Neuronal stem cell (in vitro differentiated cells): ENCODE measurements around the gene CFAP221.

Experiments
- DNase-seq: peaks from one replicate; pipeline ENCODE4 v3.0.0-alpha.2; 2013; ENCODE audit warnings: low spot score
- H2AFZ ChIP-seq: one replicate; pipeline ENCODE4 v1.6.1; 2013; ENCODE audit warnings: mild to moderate bottlenecking, low read length, inconsistent platforms
- H2AK5ac ChIP-seq: 2 replicates; pipeline ENCODE4 v1.6.1; 2013; ENCODE audit warnings: low read depth, mild to moderate bottlenecking, inconsistent platforms, low read length, moderate library complexity, mixed read lengths
- H2BK120ac ChIP-seq: 2 replicates; pipeline ENCODE4 v1.6.1; 2013; ENCODE audit warnings: low read depth, mild to moderate bottlenecking, inconsistent platforms, low read length, moderate library complexity, mixed read lengths
- H2BK12ac ChIP-seq: one replicate; pipeline ENCODE4 v1.6.1; 2013; ENCODE audit warnings: low read length, inconsistent platforms
- H2BK15ac ChIP-seq: 2 replicates; pipeline ENCODE4 v1.6.1; 2013; ENCODE audit warnings: mild to moderate bottlenecking, low read length, inconsistent platforms, mixed read lengths
- H2BK5ac ChIP-seq: one replicate; pipeline ENCODE4 v1.6.1; 2013; ENCODE audit warnings: inconsistent platforms, mild to moderate bottlenecking, low read length, moderate library complexity
- H3K14ac ChIP-seq: one replicate; pipeline ENCODE4 v1.6.1; 2013; ENCODE audit warnings: low read length, inconsistent platforms
- H3K18ac ChIP-seq: 2 replicates; pipeline ENCODE4 v1.6.1; 2013; ENCODE audit warnings: low read length, inconsistent platforms
- H3K23ac ChIP-seq: 2 replicates; pipeline ENCODE4 v1.6.1; 2013; ENCODE audit warnings: low read depth, mild to moderate bottlenecking, mixed read lengths, low read length, inconsistent platforms; ENCODE audit not compliant: poor library complexity
- H3K27ac ChIP-seq: replicated peaks from 3 replicates; pipeline ENCODE4 v1.5.1; 2013; ENCODE audit warnings: low read length, inconsistent platforms
- H3K27me3 ChIP-seq, 3 experiments: 2 replicates each; pipeline ENCODE4 v1.6.1; 2013; ENCODE audit warnings: low read length in 3 of 3, mild to moderate bottlenecking in 2 of 3, inconsistent platforms in 1 of 3, low read depth in 1 of 3, mixed read lengths in 1 of 3, moderate library complexity in 1 of 3; ENCODE audit not compliant: control insufficient read depth in 3 of 3, insufficient read depth in 3 of 3
- H3K36me3 ChIP-seq, 2 donors: replicated peaks in 1 of 2; 2 replicates each; pipeline ENCODE4 v1.6.1; 2013; ENCODE audit warnings: low read length in 2 of 2; ENCODE audit not compliant: control insufficient read depth in 2 of 2, insufficient read depth in 2 of 2
- H3K4ac ChIP-seq: 2 replicates; pipeline ENCODE4 v1.6.1; 2013; ENCODE audit warnings: inconsistent platforms, mild to moderate bottlenecking, low read length, moderate library complexity
- H3K4me1 ChIP-seq, 2 donors: 1 replicate in 1 of 2; 2 replicates in 1 of 2; pipeline ENCODE4 v1.6.1; 2013; ENCODE audit warnings: low read length in 2 of 2, low read depth in 1 of 2; ENCODE audit not compliant: control insufficient read depth in 2 of 2, insufficient read depth in 1 of 2
- H3K4me2 ChIP-seq: one replicate; pipeline ENCODE4 v1.6.1; 2013; ENCODE audit warnings: mild to moderate bottlenecking, low read length, inconsistent platforms; ENCODE audit not compliant: insufficient read depth, poor library complexity, severe bottlenecking
- H3K4me3 ChIP-seq, 2 donors: 2 replicates each; pipeline ENCODE4 v1.5.1; 2013; ENCODE audit warnings: low read length in 2 of 2, mild to moderate bottlenecking in 2 of 2, inconsistent platforms in 1 of 2, moderate library complexity in 1 of 2
- H3K79me1 ChIP-seq: one replicate; pipeline ENCODE4 v1.6.1; 2013; ENCODE audit warnings: low read depth, mild to moderate bottlenecking, inconsistent platforms, low read length, moderate library complexity
- H3K9ac ChIP-seq: one replicate; pipeline ENCODE4 v1.6.1; 2013; ENCODE audit warnings: mild to moderate bottlenecking, low read depth, low read length, inconsistent platforms; ENCODE audit not compliant: poor library complexity
- H3K9me3 ChIP-seq, 2 donors: replicated peaks in 1 of 2; 2 replicates each; pipeline versions ENCODE3 to v1.6.1; 2013; ENCODE audit warnings: low read length in 2 of 2, mild to moderate bottlenecking in 2 of 2, inconsistent platforms in 1 of 2, low read depth in 1 of 2, mixed read lengths in 1 of 2, moderate library complexity in 1 of 2; ENCODE audit not compliant: control insufficient read depth in 2 of 2, insufficient read depth in 1 of 2
- H4K8ac ChIP-seq: one replicate; pipeline ENCODE4 v1.6.1; 2013; ENCODE audit warnings: low read depth, mild to moderate bottlenecking, inconsistent platforms, low read length, moderate library complexity
- H4K91ac ChIP-seq: one replicate; pipeline ENCODE4 v1.6.1; 2013; ENCODE audit warnings: low read length, low read depth, mild to moderate bottlenecking, inconsistent platforms; ENCODE audit not compliant: poor library complexity
- WGBS, 2 donors: extraction: QIAGEN DNeasy Blood & Tissue Kit; methylation state at CpG; one replicate each; pipeline ENCODE4 v1.1.7; 2013; ENCODE audit warnings: missing lambda C conversion rate in 2 of 2, mixed read lengths in 1 of 2; ENCODE audit not compliant: insufficient read length in 2 of 2, insufficient replicate concordance in 1 of 2; ENCODE audit errors: extremely low coverage in 2 of 2; 5-methylcytosine and 5-hydroxymethylcytosine counted together

The CFAP221 gene

GRCh38 chr2:119553687-119554344 is 9.6 kb downstream of the CFAP221 start:
- Histone ChIP-seq H3K23ac (no peak overlapping the region), H2BK120ac (no peak overlapping the region), H2AK5ac (no peak overlapping the region), H3K4me1 (no peaks in the 10 kb centered on the region), H2AFZ (no peak overlapping the region), H3K18ac (no peak overlapping the region), H3K9me3 (no peaks in the 10 kb centered on the region), H3K4me2 (no peak overlapping the region), H4K91ac (no peak overlapping the region), H3K4ac (no peak overlapping the region), H2BK5ac (no peak overlapping the region), H3K36me3 (peaks cover 0 to 64% of the 10 kb centered on the region in 2 donors), H3K14ac (no peak overlapping the region), H4K8ac (no peak overlapping the region), H3K27ac (no peak overlapping the region), H2BK15ac (no peak overlapping the region), H3K9ac (no peak overlapping the region), H3K4me3 (no peak overlapping the region), H3K79me1 (no peaks in the 10 kb centered on the region), H2BK12ac (no peak overlapping the region), H3K27me3 (no peaks in the 10 kb centered on the region)
- WGBS, 2 donors = no CpG with 5 or more reads among the region's 7 CpGs
- DNase-seq = no peak

- no peak overlapping the region for H4K91ac ChIP-seq
- no peak overlapping the region for H3K18ac ChIP-seq
- H2BK12ac ChIP-seq = no peak overlapping the region
- no peak for DNase-seq
- peaks cover 0 to 15% of the 10 kb centered on the region in 2 donors for H3K36me3 ChIP-seq
- H3K4ac ChIP-seq = no peak overlapping the region
- no peak overlapping the region for H2AFZ ChIP-seq
- H4K8ac ChIP-seq = no peak overlapping the region
- no peaks in the 10 kb centered on the region for H3K79me1 ChIP-seq
- no peaks in the 10 kb centered on the region for H3K4me1 ChIP-seq
- no peak overlapping the region for H3K14ac ChIP-seq
- H2AK5ac ChIP-seq = no peak overlapping the region
- no peak overlapping the region for H3K27ac ChIP-seq
- H2BK120ac ChIP-seq = no peak overlapping the region
- H2BK5ac ChIP-seq = no peak overlapping the region
- H3K9ac ChIP-seq = no peak overlapping the region
- H3K4me2 ChIP-seq = no peak overlapping the region
- H2BK15ac ChIP-seq = no peak overlapping the region
- no CpG with 5 or more reads among the region's 2 CpGs for WGBS, 2 donors
- no peak overlapping the region for H3K4me3 ChIP-seq
- H3K27me3 ChIP-seq = no peaks in the 10 kb centered on the region
- peaks cover 0 to 16% of the 10 kb centered on the region in 2 donors for H3K9me3 ChIP-seq
- H3K23ac ChIP-seq = no peak overlapping the region
These were observed 21.2 kb downstream of the CFAP221 start for GRCh38 chr2:119565481-119565880.

GRCh38 chr2:119567292-119567691 is 23.0 kb downstream of the CFAP221 start:
- Histone ChIP-seq H3K14ac (no peak overlapping the region), H3K4me3 (no peak overlapping the region), H3K9me3 (peaks cover 0 to 16% of the 10 kb centered on the region in 2 donors), H3K27me3 (no peaks in the 10 kb centered on the region), H3K4me2 (no peak overlapping the region), H2BK120ac (no peak overlapping the region), H2AFZ (no peak overlapping the region), H3K27ac (no peak overlapping the region), H3K18ac (no peak overlapping the region), H3K36me3 (peaks cover 0 to 13% of the 10 kb centered on the region in 2 donors), H3K23ac (no peak overlapping the region), H3K4ac (no peak overlapping the region), H4K8ac (no peak overlapping the region), H4K91ac (no peak overlapping the region), H3K4me1 (no peaks in the 10 kb centered on the region), H3K9ac (no peak overlapping the region), H2AK5ac (no peak overlapping the region), H2BK12ac (no peak overlapping the region), H2BK15ac (no peak overlapping the region), H2BK5ac (no peak overlapping the region), H3K79me1 (no peaks in the 10 kb centered on the region)
- DNase-seq = no peak

- Histone ChIP-seq H3K9me3 (peaks cover 0 to 12% of the 10 kb centered on the region in 2 donors), H3K18ac (no peak overlapping the region), H2BK5ac (no peak overlapping the region), H3K4me3 (no peak overlapping the region), H3K27ac (no peak overlapping the region), H3K36me3 (peaks cover 0 to 3% of the 10 kb centered on the region in 2 donors), H2BK120ac (no peak overlapping the region), H3K9ac (no peak overlapping the region), H3K14ac (no peak overlapping the region), H3K4me2 (no peak overlapping the region), H3K27me3 (no peaks in the 10 kb centered on the region), H2AFZ (no peak overlapping the region), H3K4ac (no peak overlapping the region), H4K91ac (no peak overlapping the region), H3K4me1 (no peaks in the 10 kb centered on the region), H2BK15ac (no peak overlapping the region), H2BK12ac (no peak overlapping the region), H3K79me1 (no peaks in the 10 kb centered on the region), H3K23ac (no peak overlapping the region), H2AK5ac (no peak overlapping the region), H4K8ac (no peak overlapping the region)
- DNase-seq = no peak
- no CpG with 5 or more reads among the region's 3 CpGs for WGBS, 2 donors
These were observed 30.0 kb downstream of the CFAP221 start for GRCh38 chr2:119574108-119574815.
